CD14-positive monocyte (primary cell): Measurements from ENCODE around the gene KCNK6. TPM values are rescaled to one million over a fixed set of nuclear protein-coding genes. Genes with fewer than 3 reads are reported as not detected.

ENCODE experiments used
- DNase-seq, 3 donors: peaks; one replicate each; pipeline ENCODE4 v3.0.0-alpha.2; 2011 to 2022
- H2AFZ ChIP-seq: 2 replicates; pipeline ENCODE4 v1.6.0; 2012; ENCODE audit warnings: mild to moderate bottlenecking, low read depth, low read length, inconsistent platforms; ENCODE audit not compliant: insufficient read depth, poor library complexity, severe bottlenecking
- H3K27ac ChIP-seq, 2 donors: 1 replicate in 1 of 2; 2 replicates in 1 of 2; pipeline ENCODE4 v1.5.1; 2012 to 2013; ENCODE audit warnings: low read length in 2 of 2, control low read depth in 1 of 2, inconsistent platforms in 1 of 2, low read depth in 1 of 2, mild to moderate bottlenecking in 1 of 2
- H3K27me3 ChIP-seq, 2 donors: one replicate each; pipeline versions ENCODE4 v1.6.0 to v1.6.1; 2011 to 2013; ENCODE audit warnings: low read length in 2 of 2; ENCODE audit not compliant: control insufficient read depth in 2 of 2, insufficient read depth in 2 of 2
- H3K36me3 ChIP-seq, 2 donors: replicated peaks in 1 of 2; 1 replicate in 1 of 2; 2 replicates in 1 of 2; pipeline versions ENCODE4 v1.5.1 to v1.6.1; 2012 to 2013; ENCODE audit warnings: low read length in 2 of 2, control low read depth in 1 of 2, inconsistent platforms in 1 of 2, mild to moderate bottlenecking in 1 of 2; ENCODE audit not compliant: insufficient read depth in 2 of 2, control insufficient read depth in 1 of 2
- H3K4me1 ChIP-seq, 2 donors: 1 replicate in 1 of 2; 2 replicates in 1 of 2; pipeline versions ENCODE4 v1.5.1 to v1.6.1; 2012 to 2013; ENCODE audit warnings: low read length in 2 of 2, control low read depth in 1 of 2, inconsistent platforms in 1 of 2, mild to moderate bottlenecking in 1 of 2, moderate library complexity in 1 of 2; ENCODE audit not compliant: insufficient read depth in 2 of 2, control insufficient read depth in 1 of 2
- H3K4me2 ChIP-seq: replicated peaks from 2 replicates; pipeline ENCODE3; 2012; ENCODE audit warnings: low read length, moderate library complexity, mild to moderate bottlenecking; ENCODE audit not compliant: poor library complexity, severe bottlenecking; ENCODE audit errors: extremely low read depth
- H3K4me3 ChIP-seq, 3 experiments: fragments of 200-600 bp in 1 of 3; sonication (generic) in 1 of 3; replicated peaks in 1 of 3; 1 replicate in 2 of 3; 2 replicates in 1 of 3; pipeline ENCODE4 v1.5.1; 2011 to 2013; ENCODE audit warnings: low read length in 3 of 3, mild to moderate bottlenecking in 3 of 3, control low read depth in 2 of 3, low read depth in 2 of 3, inconsistent platforms in 1 of 3, moderate library complexity in 1 of 3
- H3K79me2 ChIP-seq: 2 replicates; pipeline ENCODE4 v1.6.0; 2012; ENCODE audit warnings: mild to moderate bottlenecking, control low read depth, inconsistent platforms, low read length, moderate library complexity; ENCODE audit not compliant: insufficient read depth
- H3K9ac ChIP-seq: 2 replicates; pipeline ENCODE4 v1.6.0; 2017; ENCODE audit warnings: low read length, mild to moderate bottlenecking; ENCODE audit not compliant: insufficient read depth, poor library complexity, severe bottlenecking
- H3K9me3 ChIP-seq, 2 donors: replicated peaks in 1 of 2; 1 replicate in 1 of 2; 2 replicates in 1 of 2; pipeline versions ENCODE4 v1.5.1 to v1.6.1; 2012 to 2013; ENCODE audit warnings: low read length in 2 of 2, control low read depth in 1 of 2; ENCODE audit not compliant: control insufficient read depth in 1 of 2, insufficient read depth in 1 of 2
- H4K20me1 ChIP-seq: 2 replicates; pipeline ENCODE4 v1.6.0; 2012; ENCODE audit warnings: mild to moderate bottlenecking, low read length, control low read depth, moderate library complexity; ENCODE audit not compliant: insufficient read depth
- H3K27ac Mint-ChIP-seq, 7 donors: one replicate each; pipeline ENCODE4 v1.8.0; 2020; ENCODE audit warnings: mild to moderate bottlenecking in 7 of 7, mixed read lengths in 7 of 7, moderate library complexity in 6 of 7, inconsistent platforms in 2 of 7
- H3K27me3 Mint-ChIP-seq, 3 donors: one replicate each; pipeline ENCODE4 v1.8.0; 2021 to 2022; ENCODE audit warnings: low read depth in 3 of 3, mild to moderate bottlenecking in 3 of 3, mixed read lengths in 3 of 3, moderate library complexity in 3 of 3, inconsistent platforms in 1 of 3
- H3K36me3 Mint-ChIP-seq, 2 donors: one replicate each; pipeline ENCODE4 v1.8.0; 2020; ENCODE audit warnings: mixed read lengths in 2 of 2, inconsistent platforms in 1 of 2, mild to moderate bottlenecking in 1 of 2
- H3K4me1 Mint-ChIP-seq: one replicate; pipeline ENCODE4 v1.8.0; 2020; ENCODE audit warnings: mild to moderate bottlenecking, mixed read lengths
- H3K4me3 Mint-ChIP-seq, 2 donors: one replicate each; pipeline ENCODE4 v1.8.0; 2020; ENCODE audit warnings: mild to moderate bottlenecking in 2 of 2, mixed read lengths in 2 of 2, moderate library complexity in 1 of 2
- H3K9me3 Mint-ChIP-seq, 7 donors: one replicate each; pipeline ENCODE4 v1.8.0; 2020 to 2022; ENCODE audit warnings: mixed read lengths in 7 of 7, mild to moderate bottlenecking in 6 of 7, moderate library complexity in 6 of 7, inconsistent platforms in 2 of 7
- WGBS: methylation state at CpG from one replicate; pipeline ENCODE4 v1.1.5; 2013; ENCODE audit warnings: missing lambda C conversion rate; ENCODE audit not compliant: insufficient coverage; 5-methylcytosine and 5-hydroxymethylcytosine counted together
- intact Hi-C, 2 donors: fragments of 100-400 bp; cut with micrococcal nuclease; formaldehyde crosslinking; loops; one replicate each; pipeline versions ENCODE4 v1.15.0 to v1.15.1; 2023
- polyA plus RNA-seq, 3 donors: library from polyadenylated mRNA; depleted of rRNA in 1 of 3; unstranded in 2 of 3; stranded (reverse) in 1 of 3; fragments of 300-500 nt in 2 of 3; fragments of >200 nt in 1 of 3; fragmentation: Illumina TruSeq in 2 of 3; gene quantifications; 1 replicate in 2 of 3; 2 replicates in 1 of 3; pipeline ENCODE4 v1.2.3, GENCODE V29; 2012 to 2021
- TF ChIP-seq, protein P1 (sequence below): fragments of 200-600 bp; IDR thresholded peaks from one replicate; pipeline ENCODE4 v1.8.0; 2022; ENCODE audit warnings: antibody characterized with exemption, mild to moderate bottlenecking

KCNK6 gene
- polyA plus RNA-seq, 3 donors, result 7.3 to 21.5 (median 8.7) TPM

- Histone ChIP-seq H2AFZ (no peak overlapping the region), H3K27me3 (peaks cover 0 to 9% of the 10 kb centered on the region in 2 donors), H3K9ac (no peak overlapping the region), H3K36me3 (no peaks in the 10 kb centered on the region), H3K4me1 (no peaks in the 10 kb centered on the region), H4K20me1 (no peaks in the 10 kb centered on the region), H3K9me3 (no peaks in the 10 kb centered on the region), H3K79me2 (no peaks in the 10 kb centered on the region), H3K27ac (no peak overlapping the region), H3K4me3 (no peak overlapping the region), H3K4me2 (no peak overlapping the region)
- Mint-ChIP-seq H3K4me3 (no peak overlapping the region), H3K4me1 (no peaks in the 10 kb centered on the region), H3K27ac (no peak overlapping the region), H3K9me3 (peaks cover 0 to 3% (median 0%) of the 10 kb centered on the region in 7 donors), H3K36me3 (no peaks in the 10 kb centered on the region), H3K27me3 (peaks cover 13 to 33% (median 21%) of the 10 kb centered on the region in 3 donors)
- TF ChIP-seq, protein P1, sequence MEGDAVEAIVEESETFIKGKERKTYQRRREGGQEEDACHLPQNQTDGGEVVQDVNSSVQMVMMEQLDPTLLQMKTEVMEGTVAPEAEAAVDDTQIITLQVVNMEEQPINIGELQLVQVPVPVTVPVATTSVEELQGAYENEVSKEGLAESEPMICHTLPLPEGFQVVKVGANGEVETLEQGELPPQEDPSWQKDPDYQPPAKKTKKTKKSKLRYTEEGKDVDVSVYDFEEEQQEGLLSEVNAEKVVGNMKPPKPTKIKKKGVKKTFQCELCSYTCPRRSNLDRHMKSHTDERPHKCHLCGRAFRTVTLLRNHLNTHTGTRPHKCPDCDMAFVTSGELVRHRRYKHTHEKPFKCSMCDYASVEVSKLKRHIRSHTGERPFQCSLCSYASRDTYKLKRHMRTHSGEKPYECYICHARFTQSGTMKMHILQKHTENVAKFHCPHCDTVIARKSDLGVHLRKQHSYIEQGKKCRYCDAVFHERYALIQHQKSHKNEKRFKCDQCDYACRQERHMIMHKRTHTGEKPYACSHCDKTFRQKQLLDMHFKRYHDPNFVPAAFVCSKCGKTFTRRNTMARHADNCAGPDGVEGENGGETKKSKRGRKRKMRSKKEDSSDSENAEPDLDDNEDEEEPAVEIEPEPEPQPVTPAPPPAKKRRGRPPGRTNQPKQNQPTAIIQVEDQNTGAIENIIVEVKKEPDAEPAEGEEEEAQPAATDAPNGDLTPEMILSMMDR, result no peak
- no peak for DNase-seq
- intact Hi-C loops, result no loop called here
- 82% methylated on average over 4 of the region's 8 CpGs for WGBS
Observed at GRCh38 chr19:38352611-38353010, 33.0 kb downstream of the KCNK6 start.

DNA sequence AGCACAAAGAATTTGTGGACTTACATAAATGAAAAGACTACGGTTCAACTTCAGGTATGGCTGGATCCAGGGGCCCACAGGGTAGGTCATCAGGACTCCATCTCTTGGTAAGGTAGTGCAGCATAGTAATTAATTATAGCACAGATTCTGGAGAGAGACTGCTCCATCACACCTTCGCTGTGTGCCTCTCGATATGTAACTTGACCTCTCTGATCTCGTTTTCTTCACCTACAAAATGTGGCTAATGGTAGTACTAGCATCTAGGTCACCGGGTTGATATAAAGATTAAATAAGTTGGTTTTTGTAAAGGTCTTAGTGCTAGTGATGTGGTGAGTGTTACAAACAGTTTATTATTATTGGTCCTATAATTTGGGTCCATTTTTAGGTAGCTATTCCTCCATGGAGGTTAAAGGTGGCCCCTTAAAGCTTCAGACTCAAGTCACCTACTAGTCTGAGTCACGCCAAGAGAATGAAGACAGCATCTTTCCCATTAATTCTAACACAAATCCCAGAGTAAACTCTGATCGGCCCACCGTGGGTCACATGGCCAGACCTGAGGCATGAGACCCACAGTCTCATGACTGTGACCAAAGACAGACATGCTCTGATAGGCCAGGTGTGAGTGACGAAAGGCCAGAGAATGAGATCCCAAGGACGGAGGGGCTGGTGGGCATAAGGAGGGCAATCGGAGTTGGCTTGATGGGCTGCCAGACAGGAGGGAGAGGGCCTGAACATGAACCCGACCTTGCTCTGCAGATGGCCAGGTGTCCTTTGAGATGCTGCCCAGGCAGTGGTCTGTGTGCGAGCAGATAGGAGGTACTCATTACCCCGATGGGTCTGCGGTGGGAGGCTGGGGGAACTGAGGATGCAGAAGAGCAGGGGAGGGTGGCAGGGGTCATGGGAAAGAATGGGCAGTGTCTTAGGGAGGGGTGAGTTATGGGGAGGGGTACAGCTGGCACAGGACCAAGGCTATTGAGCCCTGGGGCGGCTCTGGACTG, 36.4 kb downstream of the KCNK6 start:
- Histone ChIP-seq H3K79me2 (no peaks in the 10 kb centered on the region), H3K27me3 (peaks cover 0 to 38% of the 10 kb centered on the region in 2 donors), H3K36me3 (no peaks in the 10 kb centered on the region), H4K20me1 (no peaks in the 10 kb centered on the region), H3K27ac (no peak overlapping the region), H3K9me3 (no peaks in the 10 kb centered on the region), H3K4me2 (no peak overlapping the region), H3K4me3 (no peak overlapping the region), H2AFZ (no peak overlapping the region), H3K4me1 (peaks cover under 1 to 2% of the 10 kb centered on the region in 2 donors), H3K9ac (no peak overlapping the region)
- intact Hi-C loops, result no loop called here
- Mint-ChIP-seq H3K27me3 (peaks cover 32 to 67% (median 39%) of the 10 kb centered on the region in 3 donors), H3K27ac (no peak overlapping the region), H3K36me3 (no peaks in the 10 kb centered on the region), H3K4me3 (no peak overlapping the region), H3K4me1 (peaks cover 4% of the 10 kb centered on the region), H3K9me3 (peaks cover 0 to 3% (median 0%) of the 10 kb centered on the region in 7 donors)
- TF ChIP-seq, protein P1, result no peak
- WGBS, result 87% methylated on average over 9 of the region's 16 CpGs
- DNase-seq, result no peak
